Measurements from ENCODE around the gene RASSF7.
A peak's percentile ranks its signal among the peaks of the same experiment; 100 is the strongest.
"Not testable (repeated sequence)": the region's sequence is repeated elsewhere in the genome, so short reads cannot be mapped to it uniquely, and the experiment has no call there.

The RASSF7 gene

DNA sequence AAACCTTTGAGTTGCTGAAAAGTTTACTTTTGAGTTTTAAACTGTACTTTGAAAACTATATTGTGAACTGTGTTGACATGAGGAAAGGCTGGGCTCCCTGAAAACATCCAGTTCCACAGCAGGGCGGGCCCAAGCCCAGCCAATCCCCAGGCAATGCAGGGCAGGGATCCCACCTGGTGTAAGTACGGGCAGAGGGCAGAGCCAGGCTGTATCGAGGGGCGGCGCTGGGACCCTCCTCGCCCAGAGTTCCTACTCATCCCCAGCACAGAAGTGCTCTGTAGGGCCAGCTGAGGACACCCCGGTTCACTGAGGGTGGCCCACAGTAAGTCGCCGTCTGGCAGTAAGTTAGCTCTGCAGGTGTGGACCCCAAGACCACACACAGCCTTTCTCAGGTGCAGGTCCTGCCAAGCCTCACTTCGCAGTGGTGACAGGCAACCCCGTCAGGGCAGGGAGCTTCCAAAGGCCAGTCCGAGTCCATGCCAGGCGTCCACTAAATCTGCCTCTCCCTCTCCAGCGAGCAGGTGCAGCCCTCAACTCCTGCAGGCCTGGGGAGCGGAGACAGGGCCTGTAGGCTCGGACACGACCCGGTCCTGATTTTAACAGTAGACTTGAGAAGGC is 6.3 kb downstream of the RASSF7 start:
- no peak for DNase-seq (ENCODE audit: low read depth, low spot score)

DNA sequence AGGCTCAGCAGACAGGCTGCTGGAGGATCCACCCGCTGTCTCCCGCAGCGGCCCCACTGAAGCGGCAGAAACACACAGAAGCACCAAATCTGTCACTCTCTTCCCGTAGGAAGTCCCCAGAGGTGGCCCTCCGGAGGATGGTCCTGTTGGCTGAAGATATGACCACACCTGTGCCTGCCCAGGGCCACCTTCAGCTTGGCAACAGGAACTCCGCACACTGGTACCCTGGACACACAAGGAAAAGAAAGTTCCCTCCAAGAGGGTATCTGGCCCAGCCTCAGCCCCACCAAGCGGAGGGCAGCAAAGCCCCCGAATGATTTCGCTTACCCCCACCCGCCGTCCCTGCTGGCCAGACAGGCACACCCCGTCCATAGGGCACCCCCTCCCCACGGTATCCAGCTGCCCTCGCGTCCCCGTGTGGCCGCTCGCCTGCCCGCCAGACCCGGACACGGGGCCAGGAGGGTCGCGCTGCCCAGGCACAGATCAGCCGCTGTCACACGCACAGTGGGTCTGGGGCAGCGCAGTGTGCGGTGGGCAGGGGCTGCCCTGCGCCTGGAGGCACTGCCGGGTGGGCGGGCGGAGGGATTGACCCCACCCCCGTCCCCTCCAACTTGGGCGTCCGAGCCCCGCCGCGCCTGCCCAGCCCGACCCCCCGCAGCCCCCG is 7.0 kb downstream of the RASSF7 start:
- no peak for DNase-seq (ENCODE audit: low read depth, low spot score)

DNA sequence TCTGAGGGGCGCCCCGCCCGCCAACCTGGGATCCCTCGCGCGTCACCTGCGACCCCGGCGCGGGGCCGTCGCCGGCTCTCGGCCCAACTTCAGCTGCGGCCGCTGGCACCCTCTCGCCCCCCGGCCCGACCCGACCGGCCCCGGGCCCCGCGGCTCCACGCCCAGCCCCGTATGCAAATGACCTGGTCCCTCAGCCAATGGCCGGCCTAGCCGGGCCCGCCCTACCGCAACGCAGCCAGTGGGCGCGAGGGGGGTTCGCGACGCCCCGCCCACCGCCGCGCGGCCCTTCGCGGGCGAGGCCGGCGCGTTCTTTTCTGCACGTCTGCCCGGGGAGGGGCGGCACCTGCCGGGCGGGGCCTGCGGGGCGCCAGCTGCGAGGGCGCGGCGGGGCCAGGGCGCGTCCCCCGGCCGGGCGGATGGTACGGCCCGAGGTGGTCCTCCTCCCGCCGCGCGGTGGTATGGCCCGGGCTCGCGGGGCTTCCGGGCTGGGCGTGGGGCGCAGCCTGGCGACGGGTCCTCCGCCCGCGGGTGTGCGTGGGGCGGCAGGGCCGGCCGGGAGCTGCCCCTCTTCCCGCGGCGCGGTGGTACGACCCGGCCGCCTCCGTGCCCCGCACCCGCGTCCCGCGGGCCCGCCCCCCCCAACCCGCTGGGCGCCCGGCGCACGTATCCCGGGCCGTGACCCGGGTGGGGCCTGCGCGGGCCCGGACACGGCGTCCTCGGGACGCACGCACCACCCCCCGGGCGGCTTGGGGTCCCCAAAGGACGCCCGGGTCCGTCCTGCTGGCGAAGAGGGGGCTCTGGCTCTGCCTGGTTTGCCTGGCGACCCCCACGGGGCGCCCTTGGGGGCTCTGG is 7.8 kb downstream of the RASSF7 start:
- peak; percentile 65 for DNase-seq (ENCODE audit: low read depth, low spot score)

GRCh38 chr11:569158-569885 is 8.6 kb downstream of the RASSF7 start:
- no peak for DNase-seq (ENCODE audit: low read depth, low spot score)

DNA sequence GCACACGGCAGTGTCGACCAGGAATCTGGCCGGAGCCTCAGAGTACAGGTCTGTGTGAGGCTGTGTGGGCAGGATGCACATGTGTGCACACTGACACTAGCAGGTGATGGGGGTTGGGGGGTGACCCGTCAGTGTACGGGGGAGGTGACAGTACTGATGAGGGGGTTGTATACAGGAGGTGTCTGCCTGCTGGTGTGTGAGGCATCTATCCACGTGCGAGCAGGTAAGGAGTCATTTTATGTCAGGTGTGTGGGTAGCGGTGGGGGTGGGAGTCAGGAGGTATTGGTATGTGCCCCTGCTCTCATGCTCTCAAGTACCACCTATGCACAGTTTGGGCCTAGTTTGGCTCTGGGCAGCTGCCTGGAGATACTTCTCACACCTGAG is 11.0 kb downstream of the RASSF7 start:
- no peak for DNase-seq (ENCODE audit: low read depth, low spot score)

DNA sequence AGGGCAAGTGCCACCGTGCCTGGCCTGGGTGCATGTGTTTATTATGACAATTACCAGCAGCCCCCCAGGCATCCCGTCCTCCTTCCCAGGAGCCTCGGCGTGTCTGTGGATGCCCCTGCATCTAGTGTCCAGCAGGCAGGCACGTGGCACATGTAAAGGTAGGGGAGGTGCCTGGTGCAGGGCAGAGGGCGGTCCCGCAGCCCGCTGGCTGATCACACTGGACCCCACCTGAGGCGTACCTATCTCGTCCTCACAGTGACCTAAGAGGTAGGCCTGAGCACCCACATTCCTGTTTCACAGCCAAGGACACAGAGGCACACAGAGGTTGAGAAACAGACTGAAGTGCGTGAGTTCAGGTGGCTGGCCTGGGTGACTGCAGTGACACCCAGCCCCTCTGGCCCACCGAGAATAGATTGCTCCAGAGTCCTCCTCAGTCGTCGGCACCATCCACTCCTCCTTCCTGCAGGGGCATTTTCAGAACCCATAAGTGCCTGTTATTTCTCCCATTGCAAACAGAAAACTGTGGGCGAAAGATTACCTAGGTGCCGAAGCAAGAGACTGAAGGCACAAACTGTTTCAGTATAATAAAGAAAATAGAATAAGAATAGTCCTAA is 12.5 kb downstream of the RASSF7 start:
- DNase-seq (ENCODE audit: low read depth, low spot score) = no peak

GRCh38 chr11:574031-574570 is 13.3 kb downstream of the RASSF7 start:
- not testable (repeated sequence) for DNase-seq (ENCODE audit: low read depth, low spot score)

DNA sequence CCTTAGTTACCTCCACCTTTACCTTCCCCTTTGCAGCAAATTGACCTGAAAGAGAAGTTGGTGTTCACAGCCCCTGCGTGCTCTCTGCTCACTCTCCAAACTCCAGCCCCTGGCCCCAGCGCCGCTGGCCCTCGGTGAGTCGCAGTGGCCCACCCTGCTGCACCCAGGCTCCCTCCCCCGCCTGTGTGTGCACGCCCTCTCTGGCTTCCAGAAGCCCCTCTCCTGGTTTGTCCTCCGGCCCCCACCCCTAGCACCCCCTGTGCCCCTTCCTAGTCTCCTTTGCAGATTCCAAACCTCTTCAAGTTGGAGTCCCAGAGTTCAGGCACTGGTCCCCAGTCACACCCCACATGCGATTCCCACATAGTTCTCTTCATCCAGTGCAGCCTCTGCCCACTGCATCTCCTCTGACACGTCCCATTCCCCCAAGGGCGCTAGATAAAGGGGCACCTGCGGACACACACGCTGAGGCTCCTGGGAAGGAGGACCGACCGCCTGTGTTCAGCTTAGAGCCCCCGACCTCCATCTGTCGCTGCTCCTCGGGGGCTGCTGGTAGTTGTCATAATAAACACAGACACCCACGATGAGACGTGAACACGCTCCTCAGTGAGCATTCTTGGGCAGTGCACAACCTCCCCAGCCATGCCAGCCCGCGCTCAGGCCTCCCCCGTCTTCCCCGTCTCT is 14.0 kb downstream of the RASSF7 start:
- no peak for DNase-seq (ENCODE audit: low read depth, low spot score)

GRCh38 chr11:575313-575995 is 14.7 kb downstream of the RASSF7 start:
- DNase-seq (ENCODE audit: low read depth, low spot score) = no peak

GRCh38 chr11:575996-576768 is 15.4 kb downstream of the RASSF7 start, which contains the start of gene PHRF1:
Gene PHRF1, plus strand, starts transcription at chr11:576470. Its CDS starts 5,043 bp downstream, at chr11:581513.
- DNase-seq (ENCODE audit: low read depth, low spot score) = peak; percentile 86

DNA sequence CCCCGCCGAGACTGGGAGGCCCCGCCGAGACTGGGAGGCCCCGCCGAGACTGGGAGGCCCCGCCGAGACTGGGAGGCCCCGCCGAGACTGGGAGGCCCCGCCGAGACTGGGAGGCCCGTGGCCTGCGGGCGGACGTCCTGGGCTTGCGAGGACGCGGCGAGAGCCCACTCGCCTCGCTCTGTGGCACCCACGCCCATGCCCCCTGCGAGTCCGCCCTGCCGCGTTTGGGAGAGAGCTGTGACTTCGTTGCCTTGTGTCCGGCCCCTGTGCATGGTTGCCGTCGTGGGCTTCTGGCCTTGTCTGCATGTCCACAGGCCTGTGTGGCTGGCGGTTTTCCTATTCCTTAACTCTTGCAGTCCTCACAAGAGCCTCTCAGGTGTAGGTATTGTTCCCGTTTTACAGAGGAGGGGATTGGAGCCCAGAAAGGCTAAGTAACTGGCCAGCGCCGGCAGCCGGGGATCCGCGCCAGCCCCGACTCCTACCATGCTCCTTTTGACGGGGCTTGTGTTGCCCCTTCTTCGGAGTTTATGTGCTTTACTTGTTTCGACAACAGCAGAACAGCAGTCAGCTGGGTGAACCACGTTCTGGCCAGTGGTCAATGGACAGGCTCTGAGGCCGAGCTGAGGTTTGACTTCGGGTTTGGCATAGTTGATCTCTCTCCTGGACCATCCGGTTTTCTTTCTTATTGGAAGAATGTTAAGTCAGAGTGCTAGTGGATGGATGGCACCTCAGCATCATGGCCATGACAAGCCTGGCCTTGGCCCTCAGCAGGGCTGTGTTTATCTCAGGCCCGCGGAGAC is 16.2 kb downstream of the RASSF7 start:
- DNase-seq (ENCODE audit: low read depth, low spot score) = no peak

DNA sequence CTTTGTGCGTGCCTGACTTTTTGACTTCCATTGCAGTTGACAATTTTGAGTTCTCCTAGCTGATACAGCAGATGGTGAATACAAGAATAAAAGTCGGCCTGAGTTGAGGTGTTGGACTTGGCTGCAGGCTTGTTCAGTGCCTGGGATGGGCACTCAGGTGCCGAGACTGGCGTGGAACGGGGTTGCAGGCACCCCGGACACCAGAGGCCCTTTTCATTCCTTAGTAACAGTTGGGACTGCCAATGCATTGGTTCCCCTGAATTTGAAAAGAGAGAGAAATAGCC is 16.8 kb downstream of the RASSF7 start:
- no peak for DNase-seq (ENCODE audit: low read depth, low spot score)

- DNase-seq (ENCODE audit: low read depth, low spot score) = no peak
Observed at GRCh38 chr11:578276-579035, 17.7 kb downstream of the RASSF7 start.

DNA sequence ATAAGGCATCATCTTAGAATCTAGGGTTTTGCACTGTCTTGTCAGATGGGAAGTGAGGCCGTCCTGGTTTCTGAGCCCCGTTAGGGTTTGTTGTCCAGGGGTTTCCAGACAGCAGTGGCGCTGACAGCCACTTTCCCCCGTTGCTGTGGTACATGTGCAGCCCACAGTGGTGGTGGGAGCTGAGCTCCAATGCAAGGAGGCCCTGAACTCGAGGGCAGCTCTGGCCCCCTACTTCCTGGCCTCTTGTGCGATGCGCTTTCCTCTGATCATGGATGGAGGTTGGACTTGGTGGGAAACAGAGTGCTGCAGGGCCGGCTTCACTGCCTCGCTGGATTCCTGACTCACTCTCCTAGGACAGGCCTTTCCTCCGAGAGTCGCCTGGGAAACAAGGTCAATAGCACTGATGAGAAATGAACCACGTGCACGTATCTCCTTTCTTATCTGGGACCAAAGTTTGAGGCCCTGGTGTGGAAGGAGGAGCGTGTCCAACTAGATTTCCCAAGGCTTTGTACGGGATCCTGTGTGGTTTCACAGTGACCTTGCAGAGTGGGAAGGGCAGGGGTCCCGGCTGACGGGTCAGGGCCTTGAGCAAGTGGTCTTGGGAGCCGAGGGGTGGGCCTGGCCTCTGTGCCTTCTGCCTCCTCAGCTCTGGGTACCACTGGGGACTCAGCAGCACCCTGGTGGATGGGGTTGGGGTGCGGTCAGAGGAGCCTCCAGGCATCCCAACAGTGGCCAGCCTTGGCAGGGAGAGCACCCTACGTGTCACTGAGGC is 19.2 kb downstream of the RASSF7 start:
- DNase-seq (ENCODE audit: low read depth, low spot score) = no peak

- DNase-seq (ENCODE audit: low read depth, low spot score) = no peak
Observed at GRCh38 chr11:581342-581741, 20.6 kb downstream of the RASSF7 start.

GRCh38 chr11:581752-582151 is 21.0 kb downstream of the RASSF7 start:
- DNase-seq (ENCODE audit: low read depth, low spot score) = no peak

DNA sequence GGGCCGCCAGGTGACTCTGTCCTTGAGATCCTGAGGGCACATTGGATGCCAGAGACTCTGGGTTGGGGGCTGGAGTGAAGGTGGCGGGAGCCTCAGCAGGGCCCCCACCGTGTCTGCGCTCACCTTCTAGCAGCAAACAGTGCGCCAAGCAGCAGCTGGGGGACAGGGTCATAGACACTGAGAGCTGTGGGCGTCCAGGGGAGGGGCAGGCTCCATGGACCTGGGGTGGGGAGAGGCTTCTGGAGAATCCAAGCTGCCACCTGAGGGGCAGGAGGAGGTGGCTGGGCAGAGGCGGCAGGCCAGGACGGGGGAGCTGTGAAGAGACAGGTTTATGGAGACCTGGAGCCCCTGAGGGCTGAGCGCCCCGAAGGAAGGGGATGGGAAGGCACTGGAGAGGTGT is 23.5 kb downstream of the RASSF7 start:
- DNase-seq (ENCODE audit: low read depth, low spot score) = no peak

All from smooth muscle cell of the brain vasculature (primary cell).